Measurements from ENCODE around the gene ABCG1.

Gene ABCG1

DNA sequence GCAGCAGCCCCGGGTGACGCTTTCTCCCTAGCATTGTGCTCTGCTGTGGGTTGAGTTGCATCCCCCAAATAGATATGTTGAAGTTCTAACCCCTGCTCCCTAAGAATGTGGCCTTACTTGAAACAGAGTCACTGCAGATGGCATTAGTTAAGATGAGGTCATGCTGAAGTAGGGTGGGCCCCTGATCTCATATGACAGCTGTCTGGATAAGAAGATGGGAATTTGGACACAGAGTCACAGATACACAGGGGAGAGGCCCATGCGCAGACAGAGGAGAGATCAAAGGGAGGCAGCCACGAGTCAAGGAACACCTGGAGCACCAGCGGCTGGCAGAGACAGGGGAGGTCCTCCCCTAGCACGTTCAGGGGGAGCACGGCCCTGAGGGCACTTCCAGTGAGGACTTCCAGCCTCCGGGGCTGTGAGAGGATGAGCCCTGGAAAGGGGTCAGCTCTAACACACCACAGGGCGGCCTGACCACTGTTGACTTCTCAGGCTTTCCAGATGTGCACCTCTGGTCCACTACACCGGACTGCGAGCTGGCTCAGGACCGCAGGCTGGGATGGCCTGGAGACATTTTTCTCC, 46.4 kb downstream of the ABCG1 start:
- no peak for DNase-seq (ENCODE audit: extremely low read depth in 1 of 2, low read depth in 1 of 2)

GRCh38 chr21:42266971-42267556, 48.1 kb downstream of the ABCG1 start:
- DNase-seq (ENCODE audit: extremely low read depth in 1 of 2, low read depth in 1 of 2), result no peak

- DNase-seq (ENCODE audit: extremely low read depth in 1 of 2, low read depth in 1 of 2), result no peak
These were observed 50.4 kb downstream of the ABCG1 start for GRCh38 chr21:42269386-42269785.

DNA sequence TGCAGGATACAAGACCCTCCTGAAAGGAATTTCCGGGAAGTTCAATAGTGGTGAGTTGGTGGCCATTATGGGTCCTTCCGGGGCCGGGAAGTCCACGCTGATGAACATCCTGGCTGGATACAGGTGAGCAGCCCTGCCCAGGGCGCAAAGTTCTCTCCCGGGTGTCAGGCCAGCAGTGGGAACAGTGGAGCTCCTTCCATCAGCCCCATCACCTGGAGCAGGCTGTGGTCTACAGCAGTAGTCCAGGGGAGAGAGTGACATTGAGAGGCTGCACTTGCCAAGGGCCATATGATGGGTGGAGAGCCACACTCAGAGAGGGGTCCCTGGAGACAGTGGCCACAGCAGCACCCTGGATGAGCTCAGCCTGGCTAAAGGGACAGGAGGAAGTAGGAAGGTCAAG, 52.1 kb downstream of the ABCG1 start:
- DNase-seq (ENCODE audit: extremely low read depth in 1 of 2, low read depth in 1 of 2), result no peak

- no peak for DNase-seq (ENCODE audit: extremely low read depth in 1 of 2, low read depth in 1 of 2)
These were observed 53.4 kb downstream of the ABCG1 start for GRCh38 chr21:42272109-42272962.

GRCh38 chr21:42272984-42273600, 54.2 kb downstream of the ABCG1 start:
- no peak for DNase-seq (ENCODE audit: extremely low read depth in 1 of 2, low read depth in 1 of 2)

GRCh38 chr21:42276076-42276475, 57.1 kb downstream of the ABCG1 start:
- DNase-seq (ENCODE audit: extremely low read depth in 1 of 2, low read depth in 1 of 2), result no peak

DNA sequence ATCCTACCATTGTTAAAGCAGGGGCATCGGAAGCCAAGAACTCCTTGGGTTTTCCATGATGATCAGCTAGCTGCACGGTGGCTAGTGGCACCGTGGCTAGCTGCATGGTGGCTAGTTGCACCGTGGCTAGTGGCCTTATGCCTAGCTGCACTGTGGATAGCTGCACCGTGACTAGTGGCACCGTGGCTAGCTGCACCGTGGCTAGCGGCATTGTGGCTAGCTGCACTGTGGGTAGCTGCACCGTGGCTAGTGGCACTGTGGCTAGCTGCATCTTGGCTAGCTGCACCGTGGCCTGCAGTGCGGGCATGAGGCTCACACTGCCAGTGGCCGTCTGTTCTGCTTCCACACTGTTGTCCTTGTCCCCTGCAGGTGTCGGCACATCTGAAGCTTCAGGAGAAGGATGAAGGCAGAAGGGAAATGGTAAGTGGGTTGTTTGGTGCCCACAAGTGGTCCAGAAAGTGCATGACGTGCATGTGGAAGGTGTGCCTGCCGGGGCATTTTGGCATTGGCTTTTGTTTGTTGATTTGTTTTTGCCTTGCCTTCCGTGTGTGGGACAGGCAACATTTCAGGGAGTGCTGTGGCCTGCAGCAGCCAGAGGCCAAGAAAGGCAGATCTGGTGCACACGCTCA, 57.7 kb downstream of the ABCG1 start:
- DNase-seq (ENCODE audit: extremely low read depth in 1 of 2, low read depth in 1 of 2), result no peak

- no peak for DNase-seq (ENCODE audit: extremely low read depth in 1 of 2, low read depth in 1 of 2)
These were observed 58.7 kb downstream of the ABCG1 start for GRCh38 chr21:42277593-42277992.

DNA sequence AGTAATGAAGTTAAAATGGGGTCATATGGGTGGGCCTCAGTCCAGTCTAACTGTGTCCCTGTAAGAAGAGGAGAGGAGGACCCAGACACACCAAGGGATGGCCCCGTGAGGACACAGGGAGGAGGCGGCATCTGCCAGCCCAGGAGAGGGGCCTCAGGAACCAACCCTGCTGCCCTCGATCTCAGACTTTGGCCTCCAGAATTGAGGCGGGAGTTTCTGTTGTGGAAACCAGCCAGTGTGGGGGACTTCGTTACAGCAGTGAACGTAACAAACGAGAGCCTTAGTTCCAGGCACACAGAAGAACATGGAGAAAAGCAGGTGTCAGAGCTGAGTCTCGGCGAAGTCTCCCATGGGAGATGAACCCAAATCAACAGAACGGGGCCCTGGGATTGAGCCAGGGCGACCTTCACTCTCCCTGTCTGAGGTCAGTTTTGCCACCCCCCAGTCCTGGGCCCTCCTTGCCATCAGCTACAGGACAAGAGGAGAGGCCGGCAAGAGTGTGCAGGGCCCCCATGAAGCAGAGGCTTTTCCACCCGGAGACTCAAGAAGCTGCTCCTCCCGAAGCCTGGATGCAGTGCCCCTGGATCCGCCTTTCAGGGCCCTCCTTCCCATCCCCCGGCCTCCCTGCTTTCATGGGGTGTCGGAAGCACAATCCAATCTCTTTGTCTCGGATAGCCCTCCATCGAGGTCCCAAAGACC, 59.7 kb downstream of the ABCG1 start:
- no peak for DNase-seq (ENCODE audit: extremely low read depth in 1 of 2, low read depth in 1 of 2)

DNA sequence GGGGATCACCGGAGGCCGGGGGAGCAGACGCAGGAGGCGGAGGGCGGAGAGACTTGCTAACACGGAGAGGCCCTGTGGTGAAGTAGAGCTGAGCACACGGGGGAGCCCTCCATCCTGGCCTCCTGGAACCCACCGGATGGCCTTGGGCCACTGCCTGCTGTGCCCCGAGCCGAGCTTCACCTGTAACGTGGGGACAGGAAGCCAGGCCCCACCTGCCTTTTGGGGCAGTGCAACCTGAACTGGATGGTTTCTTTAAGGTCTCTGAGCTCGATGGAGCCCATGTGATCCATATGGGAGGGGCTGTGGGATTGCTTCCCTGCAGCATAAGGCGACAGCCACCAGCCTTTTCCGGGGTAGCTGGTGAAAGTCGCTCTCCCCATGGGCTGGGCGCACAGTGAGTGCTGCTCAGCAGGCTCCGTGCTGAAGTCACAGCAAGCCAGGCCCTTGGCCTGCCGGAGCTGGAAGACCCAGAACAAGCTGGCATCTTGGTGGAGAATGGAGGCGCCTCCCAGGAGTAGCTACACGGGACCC, 60.5 kb downstream of the ABCG1 start:
- DNase-seq (ENCODE audit: extremely low read depth in 1 of 2, low read depth in 1 of 2), result no peak

GRCh38 chr21:42279888-42280287, 60.9 kb downstream of the ABCG1 start:
- no peak for DNase-seq (ENCODE audit: extremely low read depth in 1 of 2, low read depth in 1 of 2)

- DNase-seq (ENCODE audit: extremely low read depth in 1 of 2, low read depth in 1 of 2), result no peak
These were observed 61.6 kb downstream of the ABCG1 start for GRCh38 chr21:42280356-42281180.

- DNase-seq (ENCODE audit: extremely low read depth in 1 of 2, low read depth in 1 of 2), result no peak
These were observed 62.3 kb downstream of the ABCG1 start for GRCh38 chr21:42281181-42281680.

DNA sequence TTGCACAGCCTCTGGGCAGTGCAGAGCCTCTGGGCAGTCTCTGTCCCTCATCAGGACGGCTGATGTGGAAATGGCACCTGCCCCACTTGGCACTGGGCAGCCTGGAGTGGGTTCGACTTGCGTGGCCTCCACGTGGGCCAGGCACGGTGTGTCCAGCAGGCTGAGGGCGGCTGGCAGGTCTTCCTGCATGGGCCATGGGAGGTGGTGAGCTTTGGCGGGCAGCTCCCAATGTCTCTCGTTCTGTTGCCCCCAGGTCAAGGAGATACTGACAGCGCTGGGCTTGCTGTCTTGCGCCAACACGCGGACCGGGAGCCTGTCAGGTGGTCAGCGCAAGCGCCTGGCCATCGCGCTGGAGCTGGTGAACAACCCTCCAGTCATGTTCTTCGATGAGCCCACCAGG, 63.1 kb downstream of the ABCG1 start:
- no peak for DNase-seq (ENCODE audit: extremely low read depth in 1 of 2, low read depth in 1 of 2)

- DNase-seq (ENCODE audit: extremely low read depth in 1 of 2, low read depth in 1 of 2), result no peak
These were observed 63.8 kb downstream of the ABCG1 start for GRCh38 chr21:42282715-42283114.

DNA sequence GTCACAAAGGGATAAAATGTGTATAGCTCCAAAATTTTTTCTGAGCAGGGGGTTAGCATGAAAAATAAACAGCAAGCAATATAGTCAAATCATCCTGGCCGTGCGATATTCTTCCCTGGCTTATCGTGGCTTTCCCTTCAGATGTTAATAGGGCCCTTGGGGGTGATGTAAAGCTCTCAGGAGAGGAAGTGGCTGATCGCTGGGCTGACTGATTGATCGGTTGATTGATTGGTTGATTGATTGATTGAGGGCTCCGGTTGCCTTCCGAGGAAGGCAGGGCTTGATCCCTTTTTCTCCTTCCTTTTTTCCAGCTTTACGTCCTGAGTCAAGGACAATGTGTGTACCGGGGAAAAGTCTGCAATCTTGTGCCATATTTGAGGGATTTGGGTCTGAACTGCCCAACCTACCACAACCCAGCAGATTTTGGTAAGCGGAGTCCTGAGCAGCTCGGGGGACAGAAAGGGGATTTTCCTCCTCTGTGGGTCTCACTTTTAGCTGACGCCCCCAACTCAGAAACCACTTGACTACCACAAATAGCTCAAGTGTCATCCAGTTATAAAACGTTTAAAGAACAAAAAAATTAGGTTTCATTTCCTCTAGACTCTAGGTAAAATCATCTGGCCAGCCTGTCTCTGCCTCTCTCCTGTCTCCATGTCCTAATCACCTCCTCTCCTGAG, 66.8 kb downstream of the ABCG1 start:
- DNase-seq (ENCODE audit: extremely low read depth in 1 of 2, low read depth in 1 of 2), result no peak

DNA sequence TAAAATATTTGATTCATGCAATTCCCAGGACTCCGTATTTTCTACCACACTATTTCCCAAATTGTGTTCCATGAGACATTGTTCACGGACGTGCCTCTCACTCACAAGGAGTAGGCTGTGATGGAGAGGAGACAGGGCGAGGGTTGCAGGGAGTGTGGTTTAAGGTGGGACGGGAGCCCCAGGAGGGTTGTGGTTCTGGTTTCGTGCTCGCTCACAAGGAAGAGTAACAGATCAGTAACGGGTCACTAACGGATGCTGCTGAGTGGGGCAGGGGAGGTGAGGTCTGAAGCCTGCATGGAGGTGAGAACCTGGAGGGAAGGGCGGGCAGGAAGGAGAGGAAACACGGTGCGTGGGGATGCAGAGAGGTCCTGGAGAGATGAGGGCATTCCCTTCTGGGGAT, 67.5 kb downstream of the ABCG1 start:
- no peak for DNase-seq (ENCODE audit: extremely low read depth in 1 of 2, low read depth in 1 of 2)

Data from activated CD8-positive, alpha-beta memory T cell treated with anti-CD3 and anti-CD28 coated beads for 1 hour (primary cell).